Body of pancreas (tissue), 4 donors: ENCODE measurements around the gene TFB2M. TPM values are rescaled to one million over a fixed set of nuclear protein-coding genes. Genes with fewer than 3 reads are reported as not detected.

Source experiments
- ATAC-seq: fragments of 150-250 bp; one replicate; pipeline ENCODE4 v1.9.1; 2016
- DNase-seq, 4 donors: peaks; one replicate each; pipeline ENCODE4 v3.0.0-alpha.2; 2019
- H3K27ac ChIP-seq, 4 donors: fragments of 200-600 bp; sonication (generic); 1 replicate in 3 of 4; 2 replicates in 1 of 4; pipeline versions ENCODE4 v1.5.1 to v1.6.1; 2016 to 2019; ENCODE audit warnings: mild to moderate bottlenecking in 1 of 4, mixed read lengths in 1 of 4, moderate library complexity in 1 of 4
- H3K27me3 ChIP-seq, 2 donors: fragments of 200-600 bp; sonication (generic); one replicate each; pipeline ENCODE4 v1.6.0; 2016; ENCODE audit warnings: mild to moderate bottlenecking in 1 of 2
- H3K36me3 ChIP-seq, 2 donors: fragments of 200-600 bp; sonication (generic); replicated peaks in 1 of 2; 2 replicates each; pipeline ENCODE4 v1.5.1; 2016; ENCODE audit warnings: low read depth in 2 of 2; ENCODE audit not compliant: insufficient read depth in 1 of 2
- H3K4me1 ChIP-seq: fragments of 200-600 bp; sonication (generic); one replicate; pipeline ENCODE4 v1.6.0; 2016
- H3K4me3 ChIP-seq, 2 donors: fragments of 200-600 bp; sonication (generic); 1 replicate in 1 of 2; 2 replicates in 1 of 2; pipeline ENCODE4 v1.5.1; 2016 to 2019
- H3K9me3 ChIP-seq, 3 donors: fragments of 200-600 bp; sonication (generic); 1 replicate in 2 of 3; 2 replicates in 1 of 3; pipeline ENCODE4 v1.5.1; 2016
- CTCF ChIP-seq, 7 experiments: fragments of 450-650 bp in 4 of 7; fragments of 200-600 bp in 3 of 7; sonication (generic) in 3 of 7; IDR thresholded peaks; one replicate each; pipeline ENCODE4 v1.5.1; 2016 to 2019; ENCODE audit warnings: antibody characterized with exemption in 7 of 7
- POLR2A ChIP-seq, 3 donors: fragments of 450-650 bp; IDR thresholded peaks; one replicate each; pipeline ENCODE4 v1.6.1; 2016; ENCODE audit warnings: antibody characterized with exemption in 3 of 3, mild to moderate bottlenecking in 2 of 3
- WGBS, 2 donors: methylation state at CpG; one replicate each; pipeline ENCODE4 v1.1.5; 2017; 5-methylcytosine and 5-hydroxymethylcytosine counted together
- intact Hi-C: fragments of 100-400 bp; cut with DNase I; formaldehyde crosslinking; loops from one replicate; pipeline ENCODE4 v1.15.1; 2023
- total RNA-seq, 2 donors: library from RNA; depleted of rRNA; stranded (reverse); fragments of >200 nt; gene quantifications; one replicate each; pipeline ENCODE4 v1.1.0, GENCODE V29; 2016

The TFB2M gene
- total RNA-seq, 2 donors from 2014 or later, result 2.3 to 8.3 TPM

DNA sequence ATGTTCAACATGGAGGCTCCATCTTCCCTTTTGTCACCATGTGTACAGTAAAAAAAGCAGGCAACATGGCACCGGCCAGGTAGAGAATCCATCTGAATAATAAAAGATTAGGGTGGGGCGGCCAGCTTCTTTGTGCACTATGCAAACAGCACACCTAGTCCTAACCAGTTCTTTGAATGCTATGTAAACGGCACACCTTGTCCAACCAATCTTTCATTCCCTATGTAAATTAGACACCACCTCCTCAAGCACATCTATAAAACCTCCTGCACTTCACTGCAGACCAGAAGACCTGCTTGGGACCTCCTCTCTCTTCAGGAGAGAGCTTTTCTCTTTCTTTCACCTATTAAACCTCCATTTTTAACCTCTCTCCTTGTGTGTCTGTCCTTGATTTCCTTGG lies 28.2 kb downstream of the TFB2M start:
- no peaks in the 10 kb centered on the region for H3K4me1 ChIP-seq
- no peak for ATAC-seq
- no peak for DNase-seq
- no peak overlapping the region for H3K4me3 ChIP-seq
- 71 to 90% methylated on average over 3 of the region's 3 CpGs for WGBS, 2 donors
- intact Hi-C loops, result no loop called here
- H3K27me3 ChIP-seq, result no peaks in the 10 kb centered on the region
- peaks cover 4 to 13% of the 10 kb centered on the region in 2 donors for H3K36me3 ChIP-seq
- peaks cover 0 to 6% (median 0%) of the 10 kb centered on the region in 3 donors for H3K9me3 ChIP-seq
- H3K27ac ChIP-seq, result no peak overlapping the region
- TF ChIP-seq CTCF (IDR thresholded peaks at IDR 0.05), result no peak
- TF ChIP-seq POLR2A (IDR thresholded peaks at IDR 0.05), result no peak

DNA sequence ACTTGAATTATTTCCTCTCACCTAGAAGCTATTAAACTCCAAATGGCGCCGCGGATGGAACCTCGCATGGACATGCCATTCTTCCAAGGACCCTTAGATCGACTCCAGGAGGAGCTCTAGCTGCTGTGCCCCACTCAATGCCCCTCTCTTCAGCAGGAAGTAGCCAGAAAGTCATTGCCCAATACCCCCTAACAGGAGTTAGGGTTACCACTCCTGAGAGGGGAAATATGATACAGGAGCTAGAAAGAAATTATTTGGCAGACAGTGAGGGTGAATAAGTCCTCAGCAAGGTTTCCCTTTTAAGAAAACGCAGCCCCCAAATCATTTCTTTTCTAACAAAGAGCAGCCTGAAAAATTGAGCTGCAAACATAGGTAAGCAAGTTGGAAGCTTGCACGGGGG lies 28.6 kb downstream of the TFB2M start:
- no peak for ATAC-seq
- no peak for TF ChIP-seq CTCF (IDR thresholded peaks at IDR 0.05)
- TF ChIP-seq POLR2A (IDR thresholded peaks at IDR 0.05), result no peak
- H3K27ac ChIP-seq, result no peak overlapping the region
- no peaks in the 10 kb centered on the region for H3K4me1 ChIP-seq
- no peak for DNase-seq
- H3K36me3 ChIP-seq, result peaks cover 4 to 12% of the 10 kb centered on the region in 2 donors
- WGBS, 2 donors, result 70 to 80% methylated on average over 7 of the region's 7 CpGs
- intact Hi-C loops, result no loop called here
- H3K9me3 ChIP-seq, result peaks cover 0 to 7% (median 0%) of the 10 kb centered on the region in 3 donors
- no peak overlapping the region for H3K4me3 ChIP-seq
- H3K27me3 ChIP-seq, result no peaks in the 10 kb centered on the region

- intact Hi-C loops, result no loop called here
- H3K36me3 ChIP-seq, result no peaks in the 10 kb centered on the region
- no peaks in the 10 kb centered on the region for H3K4me1 ChIP-seq
- ATAC-seq, result no peak
- 70 to 78% methylated on average over 1 of the region's 1 CpG for WGBS, 2 donors
- peaks cover 0 to 22% (median 0%) of the 10 kb centered on the region in 3 donors for H3K9me3 ChIP-seq
- no peaks in the 10 kb centered on the region for H3K27me3 ChIP-seq
- no peak overlapping the region for H3K27ac ChIP-seq
- no peak overlapping the region for H3K4me3 ChIP-seq
- TF ChIP-seq POLR2A (IDR thresholded peaks at IDR 0.05), result no peak
- no peak for TF ChIP-seq CTCF (IDR thresholded peaks at IDR 0.05)
- no peak for DNase-seq
These were observed 31.9 kb downstream of the TFB2M start for GRCh38 chr1:246534114-246534513.

GRCh38 chr1:246533371-246533905 lies 32.6 kb downstream of the TFB2M start:
- intact Hi-C loops, result no loop called here
- no peak for DNase-seq
- 60 to 83% methylated on average over 1 to 2 of the region's 2 CpGs for WGBS, 2 donors
- H3K36me3 ChIP-seq, result no peaks in the 10 kb centered on the region
- no peak for ATAC-seq
- H3K27me3 ChIP-seq, result no peaks in the 10 kb centered on the region
- no peaks in the 10 kb centered on the region for H3K4me1 ChIP-seq
- H3K4me3 ChIP-seq, result no peak overlapping the region
- no peak for TF ChIP-seq POLR2A (IDR thresholded peaks at IDR 0.05)
- no peak for TF ChIP-seq CTCF (IDR thresholded peaks at IDR 0.05)
- H3K27ac ChIP-seq, result no peak overlapping the region
- peaks cover 0 to 22% (median 0%) of the 10 kb centered on the region in 3 donors for H3K9me3 ChIP-seq

DNA sequence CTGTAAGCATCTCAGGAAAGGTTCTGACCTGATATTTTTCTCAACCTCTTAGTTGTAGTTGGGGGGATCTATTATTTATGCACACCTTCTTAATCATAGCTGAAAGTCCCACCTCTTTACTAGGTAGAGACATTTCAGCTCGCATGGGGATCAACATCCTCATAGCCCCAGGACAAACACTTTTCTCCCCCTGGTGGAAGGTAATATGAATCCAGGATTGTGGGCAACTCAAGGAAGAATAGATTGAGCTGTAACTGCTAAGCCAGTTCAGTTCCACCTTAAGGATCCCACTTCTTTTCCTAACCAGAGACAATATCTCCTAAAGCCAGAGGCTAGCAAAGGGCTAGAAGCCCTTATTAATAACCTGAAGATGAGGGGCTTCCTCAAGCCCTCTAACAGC lies 33.5 kb downstream of the TFB2M start:
- ATAC-seq (no peak), DNase-seq (no peak)
- TF ChIP-seq CTCF (IDR thresholded peaks at IDR 0.05) (no peak), POLR2A (IDR thresholded peaks at IDR 0.05) (no peak)
- intact Hi-C loops, result no loop called here
- Histone ChIP-seq H3K9me3 (peaks cover 0 to 22% (median 0%) of the 10 kb centered on the region in 3 donors), H3K4me1 (no peaks in the 10 kb centered on the region), H3K36me3 (no peaks in the 10 kb centered on the region), H3K27ac (no peak overlapping the region), H3K27me3 (no peaks in the 10 kb centered on the region), H3K4me3 (no peak overlapping the region)
- WGBS, 2 donors, result 40 to 63% methylated on average over 1 of the region's 1 CpG
